HUES48 (cell line): ENCODE results near the gene EPG5.
"Not testable (repeated sequence)": the region's sequence is repeated elsewhere in the genome, so short reads cannot be mapped to it uniquely, and the experiment has no call there.

ENCODE experiments used
- H3K27ac ChIP-seq: one replicate; pipeline ENCODE4 v1.7.0; 2013; ENCODE audit warnings: low read depth, low read length, inconsistent platforms
- H3K27me3 ChIP-seq: 2 replicates; pipeline ENCODE4 v1.6.1; 2013; ENCODE audit warnings: mild to moderate bottlenecking, low read length; ENCODE audit not compliant: control insufficient read depth, insufficient read depth
- H3K36me3 ChIP-seq: 2 replicates; pipeline ENCODE4 v1.6.1; 2013; ENCODE audit warnings: low read length; ENCODE audit not compliant: control insufficient read depth, insufficient read depth
- H3K4me1 ChIP-seq: 2 replicates; pipeline ENCODE4 v1.6.1; 2013; ENCODE audit warnings: mild to moderate bottlenecking, low read length; ENCODE audit not compliant: control insufficient read depth, insufficient read depth
- H3K4me3 ChIP-seq: 2 replicates; pipeline ENCODE4 v1.5.1; 2013; ENCODE audit warnings: mild to moderate bottlenecking, low read depth, low read length
- H3K9ac ChIP-seq: 2 replicates; pipeline ENCODE4 v1.6.1; 2013; ENCODE audit warnings: mild to moderate bottlenecking, low read depth, low read length, moderate library complexity
- H3K9me3 ChIP-seq: 2 replicates; pipeline ENCODE4 v1.6.1; 2013; ENCODE audit warnings: low read length; ENCODE audit not compliant: control insufficient read depth, insufficient read depth

The EPG5 gene

DNA sequence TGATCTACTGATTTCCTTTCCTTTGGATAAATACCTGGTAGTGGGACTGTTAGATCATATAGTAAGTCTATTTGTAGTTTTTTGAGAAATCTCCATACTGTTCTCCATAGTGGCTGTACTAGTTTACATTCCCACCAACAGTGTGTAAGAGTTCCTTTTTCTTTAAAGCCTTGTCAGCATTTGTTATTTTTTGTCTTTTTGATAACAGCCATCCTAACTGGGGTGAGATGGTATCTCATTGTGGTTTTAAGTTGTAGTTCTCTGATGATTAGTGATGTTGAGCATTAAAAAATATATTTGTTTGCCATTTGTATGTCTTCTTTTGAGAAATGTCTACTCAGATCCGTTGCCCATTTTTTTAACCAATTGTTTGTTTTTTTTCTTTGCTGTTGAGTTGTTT lies 33.9 kb upstream of the EPG5 start:
- Histone ChIP-seq H3K27me3 (no peaks in the 10 kb centered on the region), H3K36me3 (no peaks in the 10 kb centered on the region), H3K27ac (no peak overlapping the region), H3K4me3 (no peak overlapping the region), H3K9ac (no peak overlapping the region), H3K4me1 (peaks cover 9% of the 10 kb centered on the region; the same call in 1 of the 2 replicates), H3K9me3 (peaks cover 6% of the 10 kb centered on the region)

DNA sequence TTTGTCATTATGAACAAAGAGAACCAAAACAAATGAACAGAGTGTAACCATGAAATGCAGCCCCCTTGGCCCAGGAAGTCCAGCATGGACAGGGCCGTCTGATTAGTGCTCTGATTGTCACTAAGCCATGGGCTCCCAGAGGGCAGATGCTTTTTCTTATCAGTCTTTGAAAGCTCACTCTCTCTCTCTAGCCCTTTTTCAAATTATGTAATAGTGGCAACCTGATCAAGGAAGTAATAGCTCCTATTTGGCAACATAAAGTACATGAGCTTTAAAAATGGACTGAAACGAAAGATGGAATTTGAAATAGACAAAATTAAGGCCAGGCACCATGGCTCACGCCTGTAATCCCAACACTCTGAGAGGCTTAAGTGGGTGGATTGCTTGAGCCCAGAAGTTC lies 32.4 kb upstream of the EPG5 start:
- Histone ChIP-seq H3K9ac (no peak overlapping the region), H3K27me3 (no peaks in the 10 kb centered on the region), H3K4me3 (no peak overlapping the region), H3K9me3 (peaks cover 6% of the 10 kb centered on the region), H3K4me1 (peaks cover 9% of the 10 kb centered on the region; the same call in 1 of the 2 replicates), H3K27ac (no peak overlapping the region), H3K36me3 (no peaks in the 10 kb centered on the region)

DNA sequence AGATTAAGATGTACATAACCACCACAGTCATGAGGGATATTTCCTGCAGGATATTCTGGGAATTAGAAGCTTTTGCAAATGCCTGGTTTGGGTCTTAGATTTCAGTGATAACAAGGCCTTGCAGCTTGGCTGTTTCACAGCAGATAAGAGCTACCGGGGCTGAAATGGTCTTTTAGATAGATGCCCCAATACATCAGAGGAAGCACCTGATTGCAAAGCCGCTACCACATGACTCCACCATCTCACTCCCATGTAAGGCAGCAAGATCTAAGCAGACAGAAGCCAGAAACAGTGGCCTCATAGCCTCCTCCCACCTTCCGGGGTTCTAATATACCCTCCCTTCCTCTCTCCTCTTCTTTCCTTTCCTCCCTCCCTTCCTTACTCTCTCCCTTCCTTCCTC lies 31.1 kb upstream of the EPG5 start:
- H3K27me3 ChIP-seq, result no peaks in the 10 kb centered on the region
- no peak overlapping the region for H3K4me3 ChIP-seq
- no peak overlapping the region for H3K27ac ChIP-seq
- peaks cover 9% of the 10 kb centered on the region; the same call in 1 of the 2 replicates for H3K4me1 ChIP-seq
- peaks cover 6% of the 10 kb centered on the region for H3K9me3 ChIP-seq
- no peaks in the 10 kb centered on the region for H3K36me3 ChIP-seq
- H3K9ac ChIP-seq, result no peak overlapping the region

DNA sequence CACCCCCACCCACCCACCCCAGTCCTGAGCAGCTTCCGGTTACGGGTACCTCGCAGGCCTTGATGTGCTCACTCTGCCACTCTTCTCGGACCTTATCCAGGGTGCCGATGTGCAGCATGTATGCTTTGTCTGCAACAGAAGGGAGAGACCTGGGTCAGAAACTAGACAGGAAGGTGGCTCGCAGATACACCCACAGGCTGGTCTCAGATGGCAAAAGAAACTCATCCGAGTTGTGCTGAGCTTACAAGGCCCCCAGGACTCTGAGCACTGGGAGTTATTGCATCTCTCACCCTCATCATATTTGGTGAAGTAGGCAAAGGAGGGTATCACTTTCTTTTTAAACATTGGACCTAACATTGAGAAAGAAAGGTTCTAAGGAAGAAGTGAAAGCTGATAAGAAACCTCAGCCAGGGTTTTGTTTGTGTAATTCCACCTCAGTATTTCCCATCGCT lies 30.6 kb upstream of the EPG5 start:
- no peak overlapping the region for H3K4me3 ChIP-seq
- peaks cover 9% of the 10 kb centered on the region; the same call in 1 of the 2 replicates for H3K4me1 ChIP-seq
- H3K27ac ChIP-seq, result no peak overlapping the region
- no peak overlapping the region for H3K9ac ChIP-seq
- no peaks in the 10 kb centered on the region for H3K36me3 ChIP-seq
- no peaks in the 10 kb centered on the region for H3K27me3 ChIP-seq
- H3K9me3 ChIP-seq, result peaks cover 6% of the 10 kb centered on the region

DNA sequence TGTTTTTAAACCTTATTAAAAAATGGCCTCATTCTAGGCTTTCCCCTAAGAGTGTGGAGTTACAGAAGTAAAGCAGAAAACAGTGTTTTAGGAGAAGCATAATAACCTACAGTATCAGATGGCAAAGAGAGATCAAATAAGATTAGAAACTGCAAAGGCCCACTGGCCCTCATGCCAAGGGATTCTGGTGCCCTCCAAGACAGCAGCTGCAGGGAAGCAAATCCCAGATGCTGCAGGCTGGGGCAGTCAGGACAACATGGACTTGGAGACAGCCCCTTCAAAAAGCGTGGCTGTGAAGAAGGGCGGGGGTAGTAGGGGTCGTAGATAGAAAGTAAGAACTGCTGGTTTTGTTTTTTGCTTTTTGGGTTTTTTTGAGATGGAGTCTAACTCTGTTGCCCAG lies 28.3 kb upstream of the EPG5 start:
- Histone ChIP-seq H3K4me3 (no peak overlapping the region), H3K27me3 (no peaks in the 10 kb centered on the region), H3K9ac (no peak overlapping the region), H3K27ac (no peak overlapping the region), H3K4me1 (peaks cover 9% of the 10 kb centered on the region; the same call in 1 of the 2 replicates), H3K36me3 (no peaks in the 10 kb centered on the region), H3K9me3 (no peaks in the 10 kb centered on the region)

DNA sequence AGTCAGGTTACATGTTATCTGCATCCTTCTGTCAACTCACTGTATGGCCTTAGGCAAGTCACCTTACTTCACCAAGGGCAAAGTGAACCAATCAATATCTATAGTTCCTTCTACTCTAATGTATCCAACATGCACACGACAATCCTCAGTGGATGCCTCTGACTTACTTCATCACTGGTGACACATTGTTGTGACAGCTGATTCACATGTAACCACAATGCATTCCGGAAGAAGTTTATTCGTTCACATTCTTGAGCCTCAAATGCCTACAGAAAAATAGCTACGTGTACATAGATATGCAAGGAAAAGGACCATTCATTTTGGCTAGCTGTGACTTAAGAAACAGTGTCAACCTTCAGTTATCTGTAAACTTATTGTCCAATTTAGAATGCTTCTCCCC lies 26.3 kb upstream of the EPG5 start:
- no peaks in the 10 kb centered on the region for H3K36me3 ChIP-seq
- no peak overlapping the region for H3K9ac ChIP-seq
- no peak overlapping the region for H3K4me3 ChIP-seq
- no peaks in the 10 kb centered on the region for H3K27me3 ChIP-seq
- H3K27ac ChIP-seq, result no peak overlapping the region
- H3K9me3 ChIP-seq, result no peaks in the 10 kb centered on the region
- H3K4me1 ChIP-seq, result peaks cover 6% of the 10 kb centered on the region; the same call in 1 of the 2 replicates

DNA sequence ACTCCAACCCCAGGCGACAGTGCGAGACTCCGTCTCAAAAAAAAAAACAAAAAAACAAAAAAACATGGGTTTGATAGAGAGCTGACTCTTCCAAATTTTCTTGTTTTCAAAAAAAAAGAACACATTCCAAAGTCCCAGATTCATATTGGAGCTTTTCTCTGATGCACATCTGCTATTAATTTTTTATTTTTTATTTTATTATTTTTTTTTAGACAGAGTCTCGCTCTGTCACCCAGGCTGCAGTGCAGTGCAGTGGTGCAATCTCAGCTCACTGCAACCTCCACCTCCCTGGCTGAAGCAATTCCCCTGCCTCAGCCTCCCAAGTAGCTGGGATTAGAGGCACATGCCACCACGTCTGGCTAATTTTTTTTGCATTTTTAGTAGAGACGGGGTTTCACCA lies 25.4 kb upstream of the EPG5 start:
- not testable (repeated sequence) for H3K36me3 ChIP-seq, H3K27ac ChIP-seq, H3K9ac ChIP-seq, H3K4me1 ChIP-seq, H3K4me3 ChIP-seq, H3K27me3 ChIP-seq, H3K9me3 ChIP-seq

DNA sequence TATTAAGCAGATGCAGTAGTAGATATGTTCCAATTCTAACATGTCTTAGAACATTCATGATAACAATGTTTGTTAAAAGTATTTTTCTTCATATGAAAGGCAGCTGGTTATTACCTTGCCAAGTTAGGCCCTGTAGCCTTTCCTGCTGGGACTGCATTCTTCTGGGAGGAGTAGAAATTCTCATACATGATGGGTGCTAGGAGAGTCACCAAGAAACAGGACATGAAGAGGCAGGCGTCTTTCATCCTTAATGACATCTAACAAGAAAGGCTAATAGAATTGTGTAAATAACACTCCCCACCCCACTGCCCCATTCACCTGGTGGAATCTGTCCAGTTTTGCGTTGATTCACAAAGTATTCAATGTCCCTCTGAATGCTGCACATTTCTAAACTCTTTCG lies 24.7 kb upstream of the EPG5 start:
- H3K27me3 ChIP-seq, result no peaks in the 10 kb centered on the region
- no peaks in the 10 kb centered on the region for H3K9me3 ChIP-seq
- H3K4me1 ChIP-seq, result no peaks in the 10 kb centered on the region
- no peak overlapping the region for H3K4me3 ChIP-seq
- H3K9ac ChIP-seq, result no peak overlapping the region
- no peaks in the 10 kb centered on the region for H3K36me3 ChIP-seq
- no peak overlapping the region for H3K27ac ChIP-seq

DNA sequence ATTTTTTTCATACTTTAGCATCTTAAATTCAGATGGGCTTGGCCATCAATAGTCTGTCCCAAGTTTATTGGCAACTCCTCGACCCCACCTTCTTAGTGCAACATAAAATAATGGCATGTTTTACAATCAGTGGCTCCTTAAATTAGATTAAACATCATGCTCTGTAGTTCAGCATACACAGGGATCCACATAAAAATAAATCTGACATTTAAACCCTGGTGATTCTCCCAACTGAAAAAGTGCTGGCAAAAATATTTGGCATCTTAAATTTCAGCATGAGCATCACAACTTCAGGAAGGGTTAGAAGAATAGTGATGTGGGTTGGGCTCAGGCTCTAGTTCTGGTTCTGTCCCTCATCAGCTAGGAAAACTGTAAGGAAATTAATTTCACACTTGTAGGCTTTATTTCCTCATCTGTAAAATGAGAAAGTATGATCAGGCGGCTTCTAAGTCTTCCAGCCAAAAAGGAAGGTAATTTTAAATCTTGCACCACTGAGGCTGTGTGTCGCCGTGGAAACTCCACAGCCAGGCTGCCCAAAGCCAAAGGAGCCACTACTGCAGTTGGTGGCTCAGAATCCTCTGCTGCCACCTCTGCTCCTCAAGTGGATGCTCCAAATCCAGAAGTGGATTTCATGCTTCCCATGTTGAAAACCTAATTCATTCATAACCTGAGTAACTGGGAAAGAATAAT lies 17.6 kb upstream of the EPG5 start:
- Histone ChIP-seq H3K9ac (no peak overlapping the region), H3K4me3 (no peak overlapping the region), H3K4me1 (no peaks in the 10 kb centered on the region), H3K9me3 (no peaks in the 10 kb centered on the region), H3K27me3 (no peaks in the 10 kb centered on the region), H3K27ac (no peak overlapping the region), H3K36me3 (no peaks in the 10 kb centered on the region)

DNA sequence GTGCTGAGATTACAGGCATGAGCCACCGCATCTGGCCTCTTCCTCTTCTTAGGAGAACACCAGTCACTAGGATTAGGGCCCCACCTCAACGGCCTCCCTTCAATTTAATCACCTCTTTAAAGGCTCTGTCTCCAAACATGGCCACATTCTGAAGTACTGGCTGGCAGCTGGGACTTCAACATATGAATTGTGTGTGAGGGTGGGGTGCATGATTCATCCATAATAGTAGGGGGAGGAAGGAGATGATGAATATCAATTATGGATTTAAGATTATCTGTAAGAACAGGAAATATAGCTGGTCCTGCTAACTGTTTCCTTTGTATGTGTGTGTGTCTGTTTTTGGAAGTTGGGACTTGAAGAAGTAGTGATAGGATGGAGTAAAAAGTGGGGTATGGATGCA lies 14.7 kb upstream of the EPG5 start:
- no peak overlapping the region for H3K4me3 ChIP-seq
- H3K9me3 ChIP-seq, result no peaks in the 10 kb centered on the region
- H3K9ac ChIP-seq, result no peak overlapping the region
- no peaks in the 10 kb centered on the region for H3K4me1 ChIP-seq
- no peaks in the 10 kb centered on the region for H3K27me3 ChIP-seq
- H3K36me3 ChIP-seq, result no peaks in the 10 kb centered on the region
- no peak overlapping the region for H3K27ac ChIP-seq

DNA sequence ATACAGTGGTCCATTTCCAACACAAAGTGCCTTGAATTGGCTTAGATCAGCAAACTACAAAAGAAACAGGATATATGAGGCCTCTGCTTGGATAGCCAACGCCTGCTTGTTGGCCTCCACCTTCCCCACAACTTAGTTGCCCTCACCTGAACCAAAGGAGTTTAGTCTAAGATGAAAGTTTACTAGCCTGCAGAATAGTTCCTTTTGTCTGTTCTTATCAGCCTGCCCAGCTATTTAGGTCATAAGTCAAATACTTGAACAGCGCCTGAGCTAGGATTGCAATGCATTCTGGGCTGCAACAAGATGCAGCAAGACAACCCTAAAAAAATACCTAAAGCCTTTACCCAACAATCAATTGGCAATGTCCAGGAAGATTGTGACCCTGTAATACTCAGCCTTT lies 13.1 kb upstream of the EPG5 start:
- Histone ChIP-seq H3K4me3 (no peak overlapping the region), H3K27ac (no peak overlapping the region), H3K9ac (no peak overlapping the region), H3K9me3 (no peaks in the 10 kb centered on the region), H3K4me1 (no peaks in the 10 kb centered on the region), H3K36me3 (no peaks in the 10 kb centered on the region), H3K27me3 (no peaks in the 10 kb centered on the region)
